ENCODE results near the gene MAN1C1. TPM values are rescaled to one million over a fixed set of nuclear protein-coding genes. Genes with fewer than 3 reads are reported as not detected.
"Not testable (repeated sequence)": the region's sequence is repeated elsewhere in the genome, so short reads cannot be mapped to it uniquely, and the experiment has no call there.

Gene MAN1C1
- total RNA-seq, 6 experiments from 2014 or later: 10.7 to 38.8 (median 21.0) TPM

- DNase-seq (no peak), ATAC-seq (no peak)
- 69% methylated on average over 5 of the region's 7 CpGs for WGBS (ENCODE audit: insufficient coverage, low coverage, low lambda C conversion rate, missing lambda C conversion rate)
- Histone ChIP-seq H3K36me3 (no peaks in the 10 kb centered on the region), H3K4me1 (peaks cover 0 to 9% (median 0%) of the 10 kb centered on the region in 4 donors), H3K9me3 (no peaks in the 10 kb centered on the region), H3K27me3 (no peaks in the 10 kb centered on the region), H3K27ac (peak overlapping the region in 1 of 3 donors; percentile 34), H3K4me3 (no peak overlapping the region)
- TF ChIP-seq POLR2A (IDR thresholded peaks at IDR 0.05) (no peak), CTCF (IDR thresholded peaks at IDR 0.05) (no peak)
- intact Hi-C loops (cut with DNase I): no loop called here
Observed at GRCh38 chr1:25599969-25600610, 16.5 kb upstream of the MAN1C1 start.

GRCh38 chr1:25600971-25601699 is 15.5 kb upstream of the MAN1C1 start:
- H3K4me1 ChIP-seq; H3K27me3 ChIP-seq; intact Hi-C loops (cut with DNase I); H3K9me3 ChIP-seq; H3K4me3 ChIP-seq; H3K36me3 ChIP-seq: not testable (repeated sequence)
- peak; percentile 87 to 93 (median 90) for DNase-seq
- peak; percentile 97 to 99 (median 97) for ATAC-seq
- 32% methylated on average over 5 of the region's 5 CpGs for WGBS (ENCODE audit: insufficient coverage, low coverage, low lambda C conversion rate, missing lambda C conversion rate)
- peak overlapping the region in 2 of 3 donors; percentile 22 to 34 for H3K27ac ChIP-seq

- DNase-seq; H3K4me1 ChIP-seq; ATAC-seq; H3K9me3 ChIP-seq; H3K27ac ChIP-seq; intact Hi-C loops (cut with DNase I); H3K36me3 ChIP-seq; H3K27me3 ChIP-seq; H3K4me3 ChIP-seq: not testable (repeated sequence)
- 60% methylated on average over 1 of the region's 55 CpGs for WGBS (ENCODE audit: insufficient coverage, low coverage, low lambda C conversion rate, missing lambda C conversion rate)
Observed at GRCh38 chr1:25603779-25604538, 12.6 kb upstream of the MAN1C1 start.

- WGBS (ENCODE audit: insufficient coverage, low coverage, low lambda C conversion rate, missing lambda C conversion rate): 91% methylated on average over 4 of the region's 5 CpGs
Observed at GRCh38 chr1:25607123-25607522, 9.5 kb upstream of the MAN1C1 start.

More at GRCh38 chr1:25607123-25607522, 9.5 kb upstream of the MAN1C1 start:
- ATAC-seq (no peak), DNase-seq (no peak)
- intact Hi-C loops (cut with DNase I): no loop called here
- Histone ChIP-seq H3K27me3 (no peaks in the 10 kb centered on the region), H3K4me1 (peaks cover 0 to 10% (median 3%) of the 10 kb centered on the region in 4 donors), H3K9me3 (no peaks in the 10 kb centered on the region), H3K4me3 (no peak overlapping the region), H3K27ac (no peak overlapping the region), H3K36me3 (no peaks in the 10 kb centered on the region)
- TF ChIP-seq CTCF (IDR thresholded peaks at IDR 0.05) (no peak), POLR2A (IDR thresholded peaks at IDR 0.05) (no peak)
